Muscle layer of duodenum (tissue), 2 donors: ENCODE data around the gene MRTFB.

Source experiments
- H3K27ac ChIP-seq: one replicate; pipeline ENCODE4 v1.7.0; 2013; ENCODE audit warnings: mild to moderate bottlenecking, low read length
- H3K27me3 ChIP-seq: one replicate; pipeline ENCODE4 v1.7.0; 2013; ENCODE audit warnings: low read depth, mild to moderate bottlenecking, control low read depth, low read length
- H3K36me3 ChIP-seq, 2 donors: one replicate each; pipeline ENCODE4 v1.7.0; 2013; ENCODE audit warnings: low read length in 2 of 2, control low read depth in 1 of 2, mild to moderate bottlenecking in 1 of 2; ENCODE audit not compliant: insufficient read depth in 2 of 2, control insufficient read depth in 1 of 2
- H3K4me1 ChIP-seq, 2 donors: one replicate each; pipeline ENCODE4 v1.7.0; 2013; ENCODE audit warnings: low read length in 2 of 2, mild to moderate bottlenecking in 2 of 2, control low read depth in 1 of 2, moderate library complexity in 1 of 2; ENCODE audit not compliant: insufficient read depth in 2 of 2, control insufficient read depth in 1 of 2
- H3K4me3 ChIP-seq, 2 donors: one replicate each; pipeline ENCODE4 v1.7.0; 2013; ENCODE audit warnings: low read length in 2 of 2, low read depth in 1 of 2, mild to moderate bottlenecking in 1 of 2
- H3K9me3 ChIP-seq, 2 donors: one replicate each; pipeline ENCODE4 v1.7.0; 2013; ENCODE audit warnings: low read length in 2 of 2, control low read depth in 1 of 2, mild to moderate bottlenecking in 1 of 2; ENCODE audit not compliant: control insufficient read depth in 1 of 2
- donor health status: healthy.

Gene MRTFB

GRCh38 chr16:14308368-14308723, 237.2 kb downstream of the MRTFB start:
- H3K4me1 ChIP-seq: peaks cover 0 to 38% of the 10 kb centered on the region in 2 donors
- no peak overlapping the region for H3K27ac ChIP-seq
- H3K36me3 ChIP-seq: no peaks in the 10 kb centered on the region
- no peaks in the 10 kb centered on the region for H3K27me3 ChIP-seq
- no peaks in the 10 kb centered on the region for H3K9me3 ChIP-seq
- H3K4me3 ChIP-seq: no peak overlapping the region

- Histone ChIP-seq H3K4me3 (peak overlapping the region in 1 of 2 donors; percentile 1), H3K27me3 (no peaks in the 10 kb centered on the region), H3K9me3 (no peaks in the 10 kb centered on the region), H3K36me3 (no peaks in the 10 kb centered on the region), H3K27ac (no peak overlapping the region), H3K4me1 (peaks cover 0 to 38% of the 10 kb centered on the region in 2 donors)
Observed at GRCh38 chr16:14309001-14309886, 238.1 kb downstream of the MRTFB start.

GRCh38 chr16:14309906-14310305, 238.8 kb downstream of the MRTFB start:
- Histone ChIP-seq H3K4me1 (peaks cover 0 to 38% of the 10 kb centered on the region in 2 donors), H3K4me3 (no peak overlapping the region), H3K27me3 (no peaks in the 10 kb centered on the region), H3K9me3 (no peaks in the 10 kb centered on the region), H3K27ac (no peak overlapping the region), H3K36me3 (no peaks in the 10 kb centered on the region)

GRCh38 chr16:14310519-14310991, 239.4 kb downstream of the MRTFB start:
- peak overlapping the region in 1 of 2 donors; percentile 45 for H3K4me3 ChIP-seq
- H3K27me3 ChIP-seq: no peaks in the 10 kb centered on the region
- H3K27ac ChIP-seq: no peak overlapping the region
- H3K36me3 ChIP-seq: no peaks in the 10 kb centered on the region
- H3K9me3 ChIP-seq: no peaks in the 10 kb centered on the region
- peaks cover 0 to 38% of the 10 kb centered on the region in 2 donors for H3K4me1 ChIP-seq

GRCh38 chr16:14314116-14314515, 243.0 kb downstream of the MRTFB start:
- Histone ChIP-seq H3K27me3 (no peaks in the 10 kb centered on the region), H3K4me3 (no peak overlapping the region), H3K27ac (no peak overlapping the region), H3K36me3 (no peaks in the 10 kb centered on the region), H3K4me1 (peaks cover 0 to 18% of the 10 kb centered on the region in 2 donors), H3K9me3 (no peaks in the 10 kb centered on the region)

GRCh38 chr16:14315683-14316320, 244.7 kb downstream of the MRTFB start:
- Histone ChIP-seq H3K4me3 (no peak overlapping the region), H3K27me3 (no peaks in the 10 kb centered on the region), H3K9me3 (no peaks in the 10 kb centered on the region), H3K27ac (no peak overlapping the region), H3K36me3 (no peaks in the 10 kb centered on the region), H3K4me1 (peaks cover 0 to 4% of the 10 kb centered on the region in 2 donors)
